GM12892 (cell line): ENCODE measurements around the gene ASPSCR1.

ENCODE experiments used
- POLR2A ChIP-seq: IDR thresholded peaks from 2 replicates; pipeline ENCODE4 v1.6.1; 2011; ENCODE audit warnings: low read depth, low read length, control low read depth
- POLR2AphosphoS5 ChIP-seq: IDR thresholded peaks from 2 replicates; pipeline ENCODE4 v1.6.1; 2011; ENCODE audit warnings: low read depth, low read length, control low read depth
- TAF1 ChIP-seq: IDR thresholded peaks from 2 replicates; pipeline ENCODE4 v1.6.1; 2011; ENCODE audit warnings: low read depth, mild to moderate bottlenecking, control low read depth, low read length, borderline replicate concordance

GRCh38 chr17:82019690-82020571 lies 42.5 kb downstream of the ASPSCR1 start:
- TF ChIP-seq POLR2A (no peak), POLR2AphosphoS5 (no peak), TAF1 (no peak)
